ENCODE measurements around the gene JSRP1.

DNA sequence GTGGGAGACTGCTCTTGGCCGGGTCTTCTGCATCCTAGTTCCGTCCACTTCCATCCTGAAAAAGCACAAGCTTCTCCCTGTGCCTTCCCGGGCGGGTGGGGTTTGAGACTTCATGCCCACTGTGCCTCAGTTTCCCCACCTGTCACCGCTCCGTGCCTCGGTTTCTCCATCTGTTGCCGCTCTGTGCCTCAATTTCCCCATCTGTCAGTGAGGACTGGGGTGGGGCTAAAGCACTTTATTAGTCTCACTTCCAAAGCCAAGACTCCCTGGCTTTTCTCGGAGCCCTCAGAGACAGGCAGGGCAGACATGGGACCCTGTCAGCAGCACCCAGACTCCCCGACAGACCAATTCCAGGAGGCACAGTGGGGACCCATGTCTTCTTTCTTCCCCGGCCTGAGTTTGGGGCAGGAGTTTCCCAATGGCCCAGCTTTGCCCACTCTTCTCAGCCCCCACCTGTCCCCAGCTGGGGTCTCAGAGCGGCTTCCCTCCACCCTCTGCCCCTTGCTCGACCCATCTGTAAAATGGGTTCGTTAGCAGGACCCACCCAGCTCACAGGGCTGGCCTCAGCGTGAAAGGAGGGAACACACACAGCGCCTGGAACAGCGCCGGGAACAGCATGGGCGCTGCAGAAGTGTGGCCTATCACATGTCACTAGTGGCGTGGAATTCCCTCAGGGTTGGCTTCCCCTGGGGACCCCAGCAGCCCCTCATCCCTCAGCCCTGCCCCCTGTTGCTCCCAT, 30.4 kb upstream of the JSRP1 start:
- TF ChIP-seq, protein P1, sequence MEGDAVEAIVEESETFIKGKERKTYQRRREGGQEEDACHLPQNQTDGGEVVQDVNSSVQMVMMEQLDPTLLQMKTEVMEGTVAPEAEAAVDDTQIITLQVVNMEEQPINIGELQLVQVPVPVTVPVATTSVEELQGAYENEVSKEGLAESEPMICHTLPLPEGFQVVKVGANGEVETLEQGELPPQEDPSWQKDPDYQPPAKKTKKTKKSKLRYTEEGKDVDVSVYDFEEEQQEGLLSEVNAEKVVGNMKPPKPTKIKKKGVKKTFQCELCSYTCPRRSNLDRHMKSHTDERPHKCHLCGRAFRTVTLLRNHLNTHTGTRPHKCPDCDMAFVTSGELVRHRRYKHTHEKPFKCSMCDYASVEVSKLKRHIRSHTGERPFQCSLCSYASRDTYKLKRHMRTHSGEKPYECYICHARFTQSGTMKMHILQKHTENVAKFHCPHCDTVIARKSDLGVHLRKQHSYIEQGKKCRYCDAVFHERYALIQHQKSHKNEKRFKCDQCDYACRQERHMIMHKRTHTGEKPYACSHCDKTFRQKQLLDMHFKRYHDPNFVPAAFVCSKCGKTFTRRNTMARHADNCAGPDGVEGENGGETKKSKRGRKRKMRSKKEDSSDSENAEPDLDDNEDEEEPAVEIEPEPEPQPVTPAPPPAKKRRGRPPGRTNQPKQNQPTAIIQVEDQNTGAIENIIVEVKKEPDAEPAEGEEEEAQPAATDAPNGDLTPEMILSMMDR (IDR thresholded peaks at IDR 0.05) = no peak
- TF ChIP-seq TAF1 (IDR thresholded peaks at IDR 0.05; ENCODE audit: borderline replicate concordance, low read depth, low read length) (no peak), TCF12 (IDR thresholded peaks at IDR 0.05) (no peak), SMC3 (IDR thresholded peaks at IDR 0.05; ENCODE audit: low read depth, low read length) (no peak), FOXJ3 (CRISPR knock-in tag; IDR thresholded peaks at IDR 0.05) (no peak), POLR2AphosphoS5 (IDR thresholded peaks at IDR 0.05; ENCODE audit: low read depth, low read length) (no peak), RXRA (IDR thresholded peaks at IDR 0.05; ENCODE audit: borderline replicate concordance, low read depth) (no peak), EP300 (IDR thresholded peaks at IDR 0.05; ENCODE audit: borderline replicate concordance in 1 of 2, low read depth in 1 of 2, low read length in 1 of 2) (no peak), SIN3A (IDR thresholded peaks at IDR 0.05; ENCODE audit: borderline replicate concordance, low read depth, low read length) (no peak), JUND (IDR thresholded peaks at IDR 0.05) (no peak), EZH2phosphoT487 (IDR thresholded peaks at IDR 0.05; ENCODE audit: borderline replicate concordance, low read depth) (no peak), NFIC (IDR thresholded peaks at IDR 0.05; ENCODE audit: borderline replicate concordance) (no peak)
- TF ChIP-seq, protein P2, sequence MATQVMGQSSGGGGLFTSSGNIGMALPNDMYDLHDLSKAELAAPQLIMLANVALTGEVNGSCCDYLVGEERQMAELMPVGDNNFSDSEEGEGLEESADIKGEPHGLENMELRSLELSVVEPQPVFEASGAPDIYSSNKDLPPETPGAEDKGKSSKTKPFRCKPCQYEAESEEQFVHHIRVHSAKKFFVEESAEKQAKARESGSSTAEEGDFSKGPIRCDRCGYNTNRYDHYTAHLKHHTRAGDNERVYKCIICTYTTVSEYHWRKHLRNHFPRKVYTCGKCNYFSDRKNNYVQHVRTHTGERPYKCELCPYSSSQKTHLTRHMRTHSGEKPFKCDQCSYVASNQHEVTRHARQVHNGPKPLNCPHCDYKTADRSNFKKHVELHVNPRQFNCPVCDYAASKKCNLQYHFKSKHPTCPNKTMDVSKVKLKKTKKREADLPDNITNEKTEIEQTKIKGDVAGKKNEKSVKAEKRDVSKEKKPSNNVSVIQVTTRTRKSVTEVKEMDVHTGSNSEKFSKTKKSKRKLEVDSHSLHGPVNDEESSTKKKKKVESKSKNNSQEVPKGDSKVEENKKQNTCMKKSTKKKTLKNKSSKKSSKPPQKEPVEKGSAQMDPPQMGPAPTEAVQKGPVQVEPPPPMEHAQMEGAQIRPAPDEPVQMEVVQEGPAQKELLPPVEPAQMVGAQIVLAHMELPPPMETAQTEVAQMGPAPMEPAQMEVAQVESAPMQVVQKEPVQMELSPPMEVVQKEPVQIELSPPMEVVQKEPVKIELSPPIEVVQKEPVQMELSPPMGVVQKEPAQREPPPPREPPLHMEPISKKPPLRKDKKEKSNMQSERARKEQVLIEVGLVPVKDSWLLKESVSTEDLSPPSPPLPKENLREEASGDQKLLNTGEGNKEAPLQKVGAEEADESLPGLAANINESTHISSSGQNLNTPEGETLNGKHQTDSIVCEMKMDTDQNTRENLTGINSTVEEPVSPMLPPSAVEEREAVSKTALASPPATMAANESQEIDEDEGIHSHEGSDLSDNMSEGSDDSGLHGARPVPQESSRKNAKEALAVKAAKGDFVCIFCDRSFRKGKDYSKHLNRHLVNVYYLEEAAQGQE (IDR thresholded peaks at IDR 0.05; ENCODE audit: low read depth, low read length) = no peak
- TF ChIP-seq, protein P3, sequence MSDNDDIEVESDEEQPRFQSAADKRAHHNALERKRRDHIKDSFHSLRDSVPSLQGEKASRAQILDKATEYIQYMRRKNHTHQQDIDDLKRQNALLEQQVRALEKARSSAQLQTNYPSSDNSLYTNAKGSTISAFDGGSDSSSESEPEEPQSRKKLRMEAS (IDR thresholded peaks at IDR 0.05; ENCODE audit: low read depth) = no peak
